GM23248 (cell line): Measurements from ENCODE around the gene TICRR. TPM values are rescaled to one million over a fixed set of nuclear protein-coding genes. Genes with fewer than 3 reads are reported as not detected.

Experiments used
- DNase-seq: peaks from one replicate; pipeline ENCODE4 v3.0.0-alpha.2; 2015
- H2AFZ ChIP-seq: fragments of 200-600 bp; sonication (generic); 2 replicates; pipeline ENCODE4 v1.6.1; 2016; ENCODE audit warnings: antibody characterized with exemption
- H3F3A ChIP-seq: fragments of 200-600 bp; sonication (generic); 2 replicates; pipeline ENCODE4 v1.6.1; 2016; ENCODE audit warnings: mild to moderate bottlenecking, antibody characterized with exemption, mixed run types; ENCODE audit not compliant: insufficient read depth
- H3K27ac ChIP-seq: fragments of 200-600 bp; sonication (generic); 2 replicates; pipeline ENCODE4 v1.5.1; 2016; ENCODE audit warnings: mild to moderate bottlenecking
- H3K27me3 ChIP-seq: fragments of 200-600 bp; sonication (generic); replicated peaks from 2 replicates; pipeline ENCODE4 v1.6.1; 2016; ENCODE audit warnings: mild to moderate bottlenecking; ENCODE audit not compliant: insufficient read depth
- H3K36me3 ChIP-seq: fragments of 200-600 bp; sonication (generic); 2 replicates; pipeline ENCODE4 v1.6.1; 2016; ENCODE audit warnings: low read depth, mild to moderate bottlenecking
- H3K4me1 ChIP-seq: fragments of 200-600 bp; sonication (generic); 2 replicates; pipeline ENCODE4 v1.6.1; 2016; ENCODE audit warnings: mild to moderate bottlenecking; ENCODE audit not compliant: insufficient read depth
- H3K4me2 ChIP-seq: fragments of 200-600 bp; sonication (generic); one replicate; pipeline ENCODE4 v1.6.1; 2016; ENCODE audit warnings: mild to moderate bottlenecking; ENCODE audit not compliant: unreplicated experiment
- H3K4me3 ChIP-seq: fragments of 200-600 bp; sonication (generic); 2 replicates; pipeline ENCODE4 v1.5.1; 2016; ENCODE audit warnings: mild to moderate bottlenecking
- H3K79me2 ChIP-seq: fragments of 200-600 bp; sonication (generic); 2 replicates; pipeline ENCODE4 v1.6.1; 2016; ENCODE audit warnings: mild to moderate bottlenecking; ENCODE audit not compliant: insufficient read depth
- H3K9ac ChIP-seq: fragments of 200-600 bp; sonication (generic); 2 replicates; pipeline ENCODE4 v1.6.1; 2016; ENCODE audit warnings: mild to moderate bottlenecking
- H3K9me2 ChIP-seq: fragments of 200-600 bp; sonication (generic); 2 replicates; pipeline ENCODE4 v1.6.1; 2016; ENCODE audit warnings: mixed run types, mild to moderate bottlenecking, moderate library complexity; ENCODE audit not compliant: insufficient read depth
- H3K9me3 ChIP-seq: fragments of 200-600 bp; sonication (generic); one replicate; pipeline ENCODE4 v1.6.1; 2017; ENCODE audit warnings: low read depth
- H4K20me1 ChIP-seq: fragments of 200-600 bp; sonication (generic); 2 replicates; pipeline ENCODE4 v1.6.0; 2016; ENCODE audit not compliant: insufficient read depth
- EZH2 ChIP-seq: fragments of 200-600 bp; sonication (generic); IDR thresholded peaks from 2 replicates; pipeline ENCODE4 v1.6.1; 2018; ENCODE audit warnings: antibody characterized with exemption, mild to moderate bottlenecking; ENCODE audit not compliant: insufficient read depth, poor library complexity, severe bottlenecking
- EZH2phosphoT487 ChIP-seq: fragments of 200-600 bp; sonication (generic); IDR thresholded peaks from 2 replicates; pipeline ENCODE4 v1.6.1; 2018; ENCODE audit warnings: antibody characterized with exemption, moderate library complexity, mild to moderate bottlenecking, low read depth; ENCODE audit not compliant: insufficient read depth
- WGBS, 2 experiments: methylation state at CpG; one replicate each; pipeline ENCODE4 v1.1.6; 2015 to 2017; ENCODE audit warnings: low lambda C conversion rate in 2 of 2, low coverage in 1 of 2; ENCODE audit errors: missing lambda C conversion rate in 2 of 2; 5-methylcytosine and 5-hydroxymethylcytosine counted together
- in situ Hi-C: fragments of 300-500 bp; cut with MboI; formaldehyde crosslinking; loops from 2 replicates; pipeline ENCODE4 v1.15.0; 2020
- polyA plus RNA-seq: library from polyadenylated mRNA; unstranded; fragments of >200 nt; fragmentation: Nextera tagmentation; extraction: Ambion mirVana; gene quantifications from 2 replicates; pipeline ENCODE4 v1.2.1, GENCODE V29; 2016
- total RNA-seq: library from RNA; depleted of rRNA; stranded (reverse); fragments of >200 nt; shearing (Covaris generic); gene quantifications from 2 replicates; pipeline ENCODE4 v1.2.3, GENCODE V29; 2014

The TICRR gene
- total and polyA plus RNA-seq, 2 experiments from 2014 or later, result 1.2 to 2.3 TPM

GRCh38 chr15:89654847-89655805 lies 79.9 kb downstream of the TICRR start, which contains the start of gene KIF7:
Gene KIF7 (minus strand): TSS chr15:89655467. CDS start chr15:89652930, 2,537 bp downstream.
- TF ChIP-seq EZH2, result no peak
- no peak for TF ChIP-seq EZH2phosphoT487
- Histone ChIP-seq H3K27me3 (no peaks in the 10 kb centered on the region), H3K36me3 (no peaks in the 10 kb centered on the region), H4K20me1 (no peaks in the 10 kb centered on the region), H3K9me2 (no peaks in the 10 kb centered on the region), H3K4me1 (peaks cover 18% of the 10 kb centered on the region), H3K4me3 (peak within 1 kb of the TSS; percentile 92), H3K4me2 (peak within 1 kb of the TSS; percentile 99), H3K79me2 (peaks cover 43% of the 10 kb centered on the region), H2AFZ (peak within 1 kb of the TSS; percentile 74), H3K27ac (peak within 1 kb of the TSS; percentile 82), H3F3A (peaks cover 20% of the 10 kb centered on the region), H3K9ac (peak within 1 kb of the TSS; percentile 84), H3K9me3 (no peaks in the 10 kb centered on the region)
- in situ Hi-C loops, result no loop called here
- DNase-seq, result peak; percentile 88
- 1% methylated on average over 67 to 85 of the region's 87 CpGs for WGBS, 2 experiments

- WGBS, 2 experiments, result 26 to 28% methylated on average over 7 of the region's 7 CpGs
- Histone ChIP-seq H4K20me1 (no peaks in the 10 kb centered on the region), H3K4me1 (peaks cover 18% of the 10 kb centered on the region), H3K36me3 (no peaks in the 10 kb centered on the region), H3K79me2 (peaks cover 32% of the 10 kb centered on the region), H3K4me2 (peak overlapping the region; percentile 99), H3K9ac (peak overlapping the region; percentile 84), H3F3A (peaks cover 20% of the 10 kb centered on the region), H3K27me3 (no peaks in the 10 kb centered on the region), H3K9me2 (no peaks in the 10 kb centered on the region), H3K27ac (peak overlapping the region; percentile 82), H2AFZ (peak overlapping the region; percentile 74; the same call in 1 of the 2 replicates), H3K9me3 (no peaks in the 10 kb centered on the region), H3K4me3 (no peak overlapping the region; the same call in 1 of the 2 replicates)
- TF ChIP-seq EZH2phosphoT487 (no peak), EZH2 (no peak)
- DNase-seq, result peak; percentile 75
- in situ Hi-C loops, result no loop called here
These were observed 81.0 kb downstream of the TICRR start for GRCh38 chr15:89656116-89656815.

GRCh38 chr15:89657686-89658200 lies 82.5 kb downstream of the TICRR start:
- Histone ChIP-seq H3K4me1 (peaks cover 29% of the 10 kb centered on the region), H3K4me3 (no peak overlapping the region), H3F3A (peaks cover 29% of the 10 kb centered on the region), H3K9me2 (no peaks in the 10 kb centered on the region), H3K36me3 (no peaks in the 10 kb centered on the region), H3K9ac (no peak overlapping the region), H3K9me3 (no peaks in the 10 kb centered on the region), H3K4me2 (no peak overlapping the region), H3K27me3 (no peaks in the 10 kb centered on the region), H3K27ac (no peak overlapping the region), H3K79me2 (peaks cover 17% of the 10 kb centered on the region), H2AFZ (no peak overlapping the region), H4K20me1 (no peaks in the 10 kb centered on the region)
- no peak for DNase-seq
- 74 to 79% methylated on average over 5 of the region's 5 CpGs for WGBS, 2 experiments
- in situ Hi-C loops, result no loop called here
- no peak for TF ChIP-seq EZH2
- TF ChIP-seq EZH2phosphoT487, result no peak

- Histone ChIP-seq H3K79me2 (peaks cover 4% of the 10 kb centered on the region; the same call in 1 of the 2 replicates), H2AFZ (no peak overlapping the region), H3K27ac (no peak overlapping the region), H4K20me1 (no peaks in the 10 kb centered on the region), H3K9me3 (no peaks in the 10 kb centered on the region), H3F3A (peaks cover 31% of the 10 kb centered on the region), H3K36me3 (no peaks in the 10 kb centered on the region), H3K4me1 (peaks cover 32% of the 10 kb centered on the region), H3K4me3 (no peak overlapping the region), H3K4me2 (no peak overlapping the region), H3K9ac (no peak overlapping the region), H3K27me3 (no peaks in the 10 kb centered on the region), H3K9me2 (no peaks in the 10 kb centered on the region)
- TF ChIP-seq EZH2phosphoT487 (no peak), EZH2 (no peak)
- 96 to 97% methylated on average over 2 of the region's 2 CpGs for WGBS, 2 experiments
- DNase-seq, result no peak
- in situ Hi-C loops, result no loop called here
These were observed 84.0 kb downstream of the TICRR start for GRCh38 chr15:89659295-89659694.
